T-cell (primary cell): ENCODE results near the gene SPARC. TPM values are rescaled to one million over a fixed set of nuclear protein-coding genes. Genes with fewer than 3 reads are reported as not detected.
"Not testable (repeated sequence)": the region's sequence is repeated elsewhere in the genome, so short reads cannot be mapped to it uniquely, and the experiment has no call there.

ENCODE experiments used
- ATAC-seq, 4 experiments: fragments of 200-7000 bp in 3 of 4; fragments of 150-1000 bp in 1 of 4; cut with Tn5 transposase; replicated peaks in 1 of 4; 1 replicate in 3 of 4; 2 replicates in 1 of 4; pipeline ENCODE4 v1.10.0; 2021; ENCODE audit warnings: moderate library complexity in 3 of 4, mild to moderate bottlenecking in 2 of 4, moderate number of reproducible peaks in 1 of 4
- CTCF ChIA-PET, 2 donors: fragments of 300-600 bp; sonication (Branson Sonifier 250); formaldehyde crosslinking; loops; one replicate each; lab custom pipeline; 2022; ENCODE audit warnings: antibody characterized with exemption in 2 of 2; lab: Charles Lee
- POLR2A ChIA-PET, 2 donors: fragments of 300-600 bp; sonication (Branson Sonifier 250); formaldehyde crosslinking; loops; one replicate each; lab custom pipeline; 2022; ENCODE audit warnings: antibody characterized with exemption in 2 of 2; lab: Charles Lee
- DNase-seq, 35 experiments: peaks; one replicate each; pipeline versions ENCODE4 v3.0.0 to v3.0.0-alpha.2; 2013 to 2023
- H3K27ac ChIP-seq: one replicate; pipeline ENCODE4 v1.5.1; 2013; ENCODE audit warnings: low read length
- H3K27me3 ChIP-seq, 2 experiments: replicated peaks in 1 of 2; 1 replicate in 1 of 2; 2 replicates in 1 of 2; pipeline versions ENCODE4 v1.6.1 to v1.7.0; 2013; ENCODE audit warnings: low read length in 1 of 2, mixed read lengths in 1 of 2; ENCODE audit not compliant: control insufficient read depth in 2 of 2, insufficient read depth in 2 of 2; ENCODE audit errors: extremely low read depth in 1 of 2
- H3K36me3 ChIP-seq, 2 donors: 1 replicate in 1 of 2; 2 replicates in 1 of 2; pipeline versions ENCODE4 v1.6.1 to v1.7.0; 2013; ENCODE audit warnings: low read length in 1 of 2; ENCODE audit not compliant: control insufficient read depth in 2 of 2, insufficient read depth in 1 of 2; ENCODE audit errors: extremely low read depth in 1 of 2
- H3K4me1 ChIP-seq, 2 experiments: 1 replicate in 1 of 2; 2 replicates in 1 of 2; pipeline versions ENCODE4 v1.6.1 to v1.7.0; 2013; ENCODE audit warnings: low read length in 2 of 2, mixed read lengths in 1 of 2; ENCODE audit not compliant: insufficient read depth in 2 of 2, control insufficient read depth in 1 of 2; ENCODE audit errors: extremely low read depth in 1 of 2
- H3K4me3 ChIP-seq, 2 donors: 1 replicate in 1 of 2; 2 replicates in 1 of 2; pipeline versions ENCODE4 v1.5.1 to v1.7.0; 2013; ENCODE audit warnings: mild to moderate bottlenecking in 2 of 2, low read length in 1 of 2, moderate library complexity in 1 of 2; ENCODE audit not compliant: control insufficient read depth in 1 of 2; ENCODE audit errors: extremely low read depth in 1 of 2
- H3K9me3 ChIP-seq: 2 replicates; pipeline ENCODE4 v1.7.0; 2013
- H3K27ac Mint-ChIP-seq, 2 donors: one replicate each; pipeline ENCODE4 v1.8.0; 2020 to 2021; ENCODE audit warnings: mild to moderate bottlenecking in 2 of 2, mixed read lengths in 2 of 2
- H3K27me3 Mint-ChIP-seq, 2 donors: one replicate each; pipeline ENCODE4 v1.8.0; 2021 to 2022; ENCODE audit warnings: mixed read lengths in 2 of 2
- H3K36me3 Mint-ChIP-seq: one replicate; pipeline ENCODE4 v1.8.0; 2021; ENCODE audit warnings: mixed read lengths
- H3K4me1 Mint-ChIP-seq, 3 donors: one replicate each; pipeline ENCODE4 v1.8.0; 2020 to 2022; ENCODE audit warnings: mixed read lengths in 3 of 3, mild to moderate bottlenecking in 1 of 3
- H3K4me3 Mint-ChIP-seq, 3 donors: one replicate each; pipeline ENCODE4 v1.8.0; 2020 to 2022; ENCODE audit warnings: mild to moderate bottlenecking in 3 of 3, mixed read lengths in 3 of 3, moderate library complexity in 3 of 3
- H3K9me3 Mint-ChIP-seq, 3 donors: one replicate each; pipeline ENCODE4 v1.8.0; 2020 to 2022; ENCODE audit warnings: mixed read lengths in 3 of 3
- WGBS: methylation state at CpG from one replicate; pipeline ENCODE4 v1.1.5; 2013; ENCODE audit warnings: missing lambda C conversion rate; ENCODE audit not compliant: insufficient coverage; 5-methylcytosine and 5-hydroxymethylcytosine counted together
- total RNA-seq, 35 experiments: library from RNA in 6 of 35; stranded (reverse) in 6 of 35; fragments of 120-200 nt in 1 of 35; gene quantifications; one replicate each; pipeline versions ENCODE4 v1.2.1 to v1.2.4 and lab custom pipeline; 2013 to 2026

The SPARC gene
- total RNA-seq, 5 donors from 2014 or later (not counting 1 experiment from before 2014, with no cell fraction given), result 4.1 to 8.6 (median 5.2) TPM; not detected in 1

DNA sequence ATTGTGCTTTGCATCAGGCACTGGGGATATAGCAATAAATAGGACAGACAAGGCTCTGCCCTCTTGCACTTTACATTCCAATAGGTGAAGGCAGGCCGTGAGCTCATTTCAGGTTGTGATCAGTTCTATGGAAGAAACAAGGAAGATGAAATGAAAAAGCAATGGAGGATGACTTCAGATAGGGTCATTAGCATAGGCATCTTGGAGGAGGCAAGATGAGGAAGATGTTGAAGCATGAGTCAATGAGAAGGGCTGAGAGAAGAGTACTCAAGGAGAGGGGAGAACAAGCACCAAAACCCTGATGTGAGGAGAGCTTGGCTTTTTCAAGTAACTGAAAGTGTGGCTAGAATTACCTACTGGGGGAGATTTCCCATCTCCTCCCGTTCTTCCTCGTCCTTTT lies 5.0 kb upstream of the SPARC start:
- Mint-ChIP-seq H3K27ac (no peak overlapping the region), H3K4me3 (no peak overlapping the region), H3K36me3 (no peaks in the 10 kb centered on the region), H3K9me3 (no peaks in the 10 kb centered on the region), H3K4me1 (peaks cover 3 to 6% (median 5%) of the 10 kb centered on the region in 3 donors), H3K27me3 (peaks cover 20 to 27% of the 10 kb centered on the region in 2 donors)
- Histone ChIP-seq H3K9me3 (no peaks in the 10 kb centered on the region), H3K27ac (no peak overlapping the region), H3K27me3 (peaks cover 0 to 22% of the 10 kb centered on the region in 2 experiments), H3K4me3 (no peak overlapping the region), H3K36me3 (no peaks in the 10 kb centered on the region), H3K4me1 (peaks cover 0 to 3% of the 10 kb centered on the region in 2 experiments)
- POLR2A ChIA-PET, result interaction anchor here in 1 of 2 donors (0.5 kb wide), 1 partner anchor 901 kb away, joined by 3 read pairs; no protein-coding TSS in a partner anchor
- no peak for DNase-seq
- no CpG with 5 or more reads among the region's 3 CpGs for WGBS
- ATAC-seq, result no peak
- CTCF ChIA-PET, result no interaction called here

DNA sequence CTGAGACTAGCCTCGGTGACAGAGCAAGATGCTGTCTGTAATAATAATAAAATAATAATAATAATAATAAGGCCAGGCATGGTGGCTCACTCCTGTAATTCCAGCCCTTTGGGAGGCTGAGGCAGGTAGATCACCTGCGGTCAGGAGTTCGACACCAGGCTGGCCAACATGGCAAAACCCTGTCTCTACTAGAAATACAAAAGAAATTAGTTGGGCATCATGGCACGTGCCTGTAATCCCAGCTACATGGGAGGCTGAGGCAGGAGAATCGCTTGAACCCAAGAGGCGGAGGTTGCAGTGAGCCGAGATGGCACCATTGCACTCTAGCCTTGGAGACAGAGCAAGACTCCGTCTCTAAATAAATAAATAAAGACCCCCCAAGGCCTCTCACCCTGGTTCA lies 2.9 kb upstream of the SPARC start:
- not testable (repeated sequence) for H3K9me3 Mint-ChIP-seq, H3K4me3 ChIP-seq, H3K9me3 ChIP-seq

GRCh38 chr5:151688436-151688835 lies 1.7 kb upstream of the SPARC start:
- ATAC-seq, result no peak
- H3K36me3 Mint-ChIP-seq, result no peaks in the 10 kb centered on the region
- Histone ChIP-seq H3K27ac (no peak overlapping the region), H3K27me3 (peaks cover 0 to 22% of the 10 kb centered on the region in 2 experiments), H3K9me3 (no peaks in the 10 kb centered on the region), H3K36me3 (no peaks in the 10 kb centered on the region), H3K4me1 (peaks cover 0 to 6% of the 10 kb centered on the region in 2 experiments), H3K4me3 (no peak overlapping the region)
- ChIA-PET CTCF (no interaction called here), POLR2A (no interaction called here)
- peaks cover 9 to 14% (median 11%) of the 10 kb centered on the region in 3 donors for H3K4me1 Mint-ChIP-seq
- H3K27me3 Mint-ChIP-seq, result peaks cover 29 to 39% of the 10 kb centered on the region in 2 donors
- no peak overlapping the region for H3K4me3 Mint-ChIP-seq
- 73% methylated on average over 1 of the region's 3 CpGs for WGBS
- no peaks in the 10 kb centered on the region for H3K9me3 Mint-ChIP-seq
- DNase-seq, result no peak
- H3K27ac Mint-ChIP-seq, result no peak overlapping the region

More for the DNA sequence above, 2.9 kb upstream of the SPARC start:
- peaks cover 0 to 28% of the 10 kb centered on the region in 2 experiments for H3K27me3 ChIP-seq
- H3K27me3 Mint-ChIP-seq, result peaks cover 29 to 38% of the 10 kb centered on the region in 2 donors
- POLR2A ChIA-PET, H3K4me3 Mint-ChIP-seq, H3K4me1 ChIP-seq, H3K36me3 ChIP-seq, H3K27ac Mint-ChIP-seq, H3K27ac ChIP-seq, CTCF ChIA-PET, ATAC-seq, DNase-seq, H3K36me3 Mint-ChIP-seq: not testable (repeated sequence)
- WGBS, result 67% methylated on average over 3 of the region's 8 CpGs
- peaks cover 9 to 14% (median 11%) of the 10 kb centered on the region in 3 donors for H3K4me1 Mint-ChIP-seq

DNA sequence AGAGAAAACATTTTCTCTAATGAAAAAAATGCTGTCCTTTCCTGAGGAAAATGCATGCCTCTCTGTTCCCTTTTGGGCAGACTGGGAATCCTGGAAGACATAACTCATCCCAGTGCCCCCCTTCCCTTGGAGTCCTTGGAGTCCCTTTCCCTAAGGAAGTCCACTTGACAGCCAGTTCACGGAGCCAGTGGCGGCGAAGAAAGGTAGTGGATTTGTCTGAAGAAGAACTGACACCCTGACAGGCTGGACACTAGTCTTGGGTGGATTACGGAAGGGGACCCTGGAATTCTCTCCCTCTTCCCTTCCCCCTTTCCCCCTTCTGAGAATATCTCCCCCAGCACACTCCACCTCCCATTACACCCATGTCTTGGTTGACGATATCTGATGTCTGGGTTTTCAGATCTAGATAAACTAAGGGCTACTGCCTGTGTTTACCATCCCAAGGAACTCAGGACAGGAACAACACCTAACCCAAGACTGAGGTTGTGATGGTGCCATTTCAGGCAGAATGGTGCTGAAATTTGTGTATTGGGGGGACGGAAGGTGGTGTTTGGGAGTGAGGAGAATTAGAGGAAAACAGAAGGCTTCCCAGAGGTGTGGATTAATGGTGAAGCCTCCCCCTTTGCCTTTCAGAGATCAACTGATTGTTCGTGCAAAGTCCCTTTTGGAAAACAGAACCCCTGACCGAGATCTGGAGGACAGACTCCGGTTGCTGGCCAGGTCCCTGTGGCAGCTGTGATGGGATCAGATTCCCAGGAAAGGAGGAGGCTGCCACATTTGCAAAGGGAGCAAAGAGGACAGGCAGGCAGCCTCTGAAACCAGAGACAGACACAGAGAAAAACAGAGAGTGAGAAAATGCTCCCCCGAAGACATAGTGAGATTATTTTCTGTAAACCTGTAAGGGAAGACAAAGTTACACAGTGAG lies 704 bp downstream of the SPARC start:
- 62% methylated on average over 4 of the region's 10 CpGs for WGBS
- POLR2A ChIA-PET, result no interaction called here
- no peak overlapping the region for H3K27ac Mint-ChIP-seq

DNA sequence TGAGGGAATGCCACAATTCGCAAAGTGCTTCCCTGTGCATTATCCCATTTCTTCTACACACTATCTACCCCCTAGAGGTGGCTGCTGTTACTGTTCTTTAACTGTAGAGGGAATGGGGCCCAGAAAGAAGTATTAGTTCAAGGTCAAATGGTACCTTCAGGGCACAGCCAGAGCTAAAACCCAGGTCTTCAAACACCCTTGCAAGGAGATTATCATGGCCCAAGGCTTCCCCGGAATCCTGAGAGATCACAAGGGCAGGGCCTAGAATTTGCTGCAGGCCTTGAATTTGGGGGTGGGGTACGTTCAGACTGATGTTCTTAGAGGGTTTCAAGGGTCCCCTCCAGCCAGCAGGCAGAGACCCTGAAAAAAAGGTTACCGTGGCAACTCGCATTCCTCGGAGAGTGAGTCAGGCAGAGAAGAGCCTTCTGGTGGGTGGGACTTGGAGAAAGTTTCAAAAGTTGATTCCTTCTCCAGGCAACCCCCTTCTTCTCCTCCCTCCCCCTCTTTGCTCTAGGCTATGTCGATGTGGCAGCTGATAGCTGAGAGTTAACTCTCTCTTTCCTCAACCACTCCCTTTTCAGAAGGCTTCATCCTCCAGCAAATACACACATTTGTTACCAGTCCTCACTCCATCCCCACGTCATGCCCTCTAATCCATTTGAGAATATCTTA lies 1.9 kb downstream of the SPARC start:
- Histone ChIP-seq H3K9me3 (no peaks in the 10 kb centered on the region), H3K36me3 (no peaks in the 10 kb centered on the region), H3K27me3 (peaks cover 0 to 21% of the 10 kb centered on the region in 2 experiments), H3K4me1 (peaks cover 0 to 6% of the 10 kb centered on the region in 2 experiments), H3K4me3 (no peak overlapping the region), H3K27ac (no peak overlapping the region)
- peaks cover 9 to 14% (median 11%) of the 10 kb centered on the region in 3 donors for H3K4me1 Mint-ChIP-seq
- H3K36me3 Mint-ChIP-seq, result no peaks in the 10 kb centered on the region
- CTCF ChIA-PET, result interaction anchor here in 1 of 2 donors (0.6 kb wide), 1 partner anchor 37 kb away, joined by 3 read pairs; no protein-coding TSS in a partner anchor
- 69% methylated on average over 4 of the region's 8 CpGs for WGBS
- DNase-seq (no peak), ATAC-seq (no peak)
- H3K27ac Mint-ChIP-seq, result no peak overlapping the region
- POLR2A ChIA-PET, result interaction anchor here in 1 of 2 donors (0.5 kb wide), 1 partner anchor 56 kb away, joined by 5 read pairs; no protein-coding TSS in a partner anchor
- no peak overlapping the region for H3K4me3 Mint-ChIP-seq
- peaks cover 29 to 37% of the 10 kb centered on the region in 2 donors for H3K27me3 Mint-ChIP-seq
- H3K9me3 Mint-ChIP-seq, result no peaks in the 10 kb centered on the region

More for the DNA sequence above, 704 bp downstream of the SPARC start:
- H3K27me3 Mint-ChIP-seq, result peaks cover 29 to 37% of the 10 kb centered on the region in 2 donors
- Histone ChIP-seq H3K36me3 (no peaks in the 10 kb centered on the region), H3K27ac (no peak overlapping the region), H3K9me3 (no peaks in the 10 kb centered on the region), H3K4me1 (peaks cover 0 to 6% of the 10 kb centered on the region in 2 experiments), H3K27me3 (peaks cover 0 to 24% of the 10 kb centered on the region in 2 experiments), H3K4me3 (peak overlapping the region in 1 of 2 donors; percentile 63)
- no peaks in the 10 kb centered on the region for H3K36me3 Mint-ChIP-seq
- H3K4me3 Mint-ChIP-seq, result peak overlapping the region in 2 of 3 donors; percentile 35 to 64
- ATAC-seq (no peak), DNase-seq (no peak)
- H3K4me1 Mint-ChIP-seq, result peaks cover 9 to 14% (median 11%) of the 10 kb centered on the region in 3 donors
- no peaks in the 10 kb centered on the region for H3K9me3 Mint-ChIP-seq
- CTCF ChIA-PET, result no interaction called here

GRCh38 chr5:151683986-151684588 lies 2.6 kb downstream of the SPARC start:
- no peaks in the 10 kb centered on the region for H3K36me3 ChIP-seq
- no peak overlapping the region for H3K4me3 ChIP-seq
- no peaks in the 10 kb centered on the region for H3K9me3 ChIP-seq
- DNase-seq (no peak), ATAC-seq (no peak)
- Mint-ChIP-seq H3K27ac (no peak overlapping the region), H3K9me3 (no peaks in the 10 kb centered on the region), H3K4me1 (peaks cover 9 to 14% (median 11%) of the 10 kb centered on the region in 3 donors), H3K27me3 (peaks cover 26 to 34% of the 10 kb centered on the region in 2 donors), H3K36me3 (no peaks in the 10 kb centered on the region), H3K4me3 (no peak overlapping the region)
- no peak overlapping the region for H3K27ac ChIP-seq
- CTCF ChIA-PET, result no interaction called here
- POLR2A ChIA-PET, result interaction anchor here in 1 of 2 donors (0.5 kb wide), 1 partner anchor 56 kb away, joined by 5 read pairs; no protein-coding TSS in a partner anchor
- WGBS, result 100% methylated on average over 1 of the region's 2 CpGs
- H3K27me3 ChIP-seq, result peaks cover 0 to 25% of the 10 kb centered on the region in 2 experiments
- peaks cover 0 to 6% of the 10 kb centered on the region in 2 experiments for H3K4me1 ChIP-seq
